Measurements from ENCODE around the gene SNAPC4. TPM values are rescaled to one million over a fixed set of nuclear protein-coding genes. Genes with fewer than 3 reads are reported as not detected.

Gene SNAPC4, protein sequence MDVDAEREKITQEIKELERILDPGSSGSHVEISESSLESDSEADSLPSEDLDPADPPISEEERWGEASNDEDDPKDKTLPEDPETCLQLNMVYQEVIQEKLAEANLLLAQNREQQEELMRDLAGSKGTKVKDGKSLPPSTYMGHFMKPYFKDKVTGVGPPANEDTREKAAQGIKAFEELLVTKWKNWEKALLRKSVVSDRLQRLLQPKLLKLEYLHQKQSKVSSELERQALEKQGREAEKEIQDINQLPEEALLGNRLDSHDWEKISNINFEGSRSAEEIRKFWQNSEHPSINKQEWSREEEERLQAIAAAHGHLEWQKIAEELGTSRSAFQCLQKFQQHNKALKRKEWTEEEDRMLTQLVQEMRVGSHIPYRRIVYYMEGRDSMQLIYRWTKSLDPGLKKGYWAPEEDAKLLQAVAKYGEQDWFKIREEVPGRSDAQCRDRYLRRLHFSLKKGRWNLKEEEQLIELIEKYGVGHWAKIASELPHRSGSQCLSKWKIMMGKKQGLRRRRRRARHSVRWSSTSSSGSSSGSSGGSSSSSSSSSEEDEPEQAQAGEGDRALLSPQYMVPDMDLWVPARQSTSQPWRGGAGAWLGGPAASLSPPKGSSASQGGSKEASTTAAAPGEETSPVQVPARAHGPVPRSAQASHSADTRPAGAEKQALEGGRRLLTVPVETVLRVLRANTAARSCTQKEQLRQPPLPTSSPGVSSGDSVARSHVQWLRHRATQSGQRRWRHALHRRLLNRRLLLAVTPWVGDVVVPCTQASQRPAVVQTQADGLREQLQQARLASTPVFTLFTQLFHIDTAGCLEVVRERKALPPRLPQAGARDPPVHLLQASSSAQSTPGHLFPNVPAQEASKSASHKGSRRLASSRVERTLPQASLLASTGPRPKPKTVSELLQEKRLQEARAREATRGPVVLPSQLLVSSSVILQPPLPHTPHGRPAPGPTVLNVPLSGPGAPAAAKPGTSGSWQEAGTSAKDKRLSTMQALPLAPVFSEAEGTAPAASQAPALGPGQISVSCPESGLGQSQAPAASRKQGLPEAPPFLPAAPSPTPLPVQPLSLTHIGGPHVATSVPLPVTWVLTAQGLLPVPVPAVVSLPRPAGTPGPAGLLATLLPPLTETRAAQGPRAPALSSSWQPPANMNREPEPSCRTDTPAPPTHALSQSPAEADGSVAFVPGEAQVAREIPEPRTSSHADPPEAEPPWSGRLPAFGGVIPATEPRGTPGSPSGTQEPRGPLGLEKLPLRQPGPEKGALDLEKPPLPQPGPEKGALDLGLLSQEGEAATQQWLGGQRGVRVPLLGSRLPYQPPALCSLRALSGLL (N-terminal part only)
- polyA plus RNA-seq (2012; rRNA removed): 7.7 and 9.2 TPM in 2 replicates
- 3.5 and 4.8 TPM in 2 replicates for polyA plus RNA-seq (2012; cell fraction: cytosol; rRNA removed)
- polyA plus RNA-seq (2012; cell fraction: nucleus; rRNA removed): 46.5 and 53.2 TPM in 2 replicates

DNA sequence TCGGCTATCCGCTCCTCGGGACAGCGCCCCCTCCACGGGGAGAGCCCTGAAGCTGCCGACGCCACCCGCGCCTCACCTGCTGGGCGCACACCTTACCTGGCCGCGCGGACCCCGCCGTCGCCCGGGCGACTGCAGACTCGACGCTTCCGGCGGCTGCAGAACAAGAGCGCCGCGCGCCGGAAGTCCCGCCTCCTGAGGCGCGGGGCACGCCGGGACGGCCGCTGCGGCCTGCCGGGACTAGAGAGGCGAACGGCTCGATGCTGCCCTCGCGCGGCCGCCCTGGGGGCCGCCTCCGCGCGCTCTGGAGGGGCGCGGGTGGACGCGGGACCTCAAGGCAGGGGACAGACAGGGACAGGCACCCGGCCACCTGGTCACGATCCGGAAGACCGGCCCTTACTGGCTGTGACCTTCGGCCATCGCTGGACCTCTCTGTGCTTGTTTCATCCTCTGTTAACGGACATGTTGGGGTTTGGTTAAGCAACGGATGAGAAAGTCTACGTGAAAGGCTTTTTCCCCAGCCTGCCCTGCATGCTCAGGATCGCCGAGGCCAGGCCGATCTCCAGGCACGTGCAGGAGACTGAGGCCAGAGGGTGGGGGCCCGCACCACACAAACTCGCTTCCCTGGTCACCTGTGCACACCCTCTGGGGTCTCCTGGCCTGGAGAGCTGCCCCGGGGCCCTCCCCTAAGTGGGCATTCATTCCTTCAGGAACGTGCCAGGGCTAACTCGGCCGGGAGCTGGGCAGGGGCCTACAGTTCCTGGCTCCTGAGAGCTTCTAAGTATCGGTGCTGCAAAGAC is at the start of gene SNAPC4:
Gene SNAPC4 (minus strand): TSS at position 133 of the 797 bp plus-strand sequence. CDS start 1,742 bp downstream, outside the sequence.
- no peaks in the 10 kb centered on the region for H3K9me2 ChIP-seq
- peak within 1 kb of the TSS; percentile 85; the same call in 1 of the 2 replicates for H2AFZ ChIP-seq (ENCODE audit: low read depth)
- DNase-seq: peak; percentile 99
- peaks cover 3 to 19% of the 10 kb centered on the region in 2 experiments; a peak in 2 of 4 replicates for H3K4me1 ChIP-seq (ENCODE audit: control insufficient read depth in 1 of 2, insufficient read depth in 2 of 2, low read depth in 1 of 2, low read length in 1 of 2)
- 21% methylated on average over 23 of the region's 71 CpGs for WGBS (ENCODE audit: low lambda C conversion rate)
- H3F3A ChIP-seq (replicated peaks; ENCODE audit: insufficient read depth): peaks cover 10% of the 10 kb centered on the region
- POLR2A ChIA-PET: interaction anchor here (1.2 to 1.4 kb wide), 2 partner anchors 9 to 54 kb away, joined by 4 read pairs; no protein-coding TSS in a partner anchor
- peaks cover 32% of the 10 kb centered on the region for H3K79me2 ChIP-seq (ENCODE audit: insufficient read depth)
- no peaks in the 10 kb centered on the region for H3K9me3 ChIP-seq
- H3K27me3 ChIP-seq (ENCODE audit: insufficient read depth): no peaks in the 10 kb centered on the region
- peak within 1 kb of the TSS; percentile 83 for H3K9ac ChIP-seq
- H3K4me2 ChIP-seq: peak within 1 kb of the TSS; percentile 97
- peak within 1 kb of the TSS; percentile 30 to 73; a peak in 2 of 4 replicates for H3K27ac ChIP-seq (ENCODE audit: low read depth in 2 of 2, low read length in 1 of 2)
- CTCF ChIA-PET: interaction anchor here (0.6 to 6.8 kb wide), 24 partner anchors 9 to 308 kb away, joined by 3 to 42 read pairs (median 4); partner anchors contain the start of genes CARD9, DNLZ, ENTR1 and PMPCA
- peaks cover 23 to 67% of the 10 kb centered on the region in 2 experiments for H3K36me3 ChIP-seq (replicated peaks in 1 of 2; ENCODE audit: control insufficient read depth in 1 of 2, insufficient read depth in 2 of 2, low read length in 1 of 2)
- H4K20me1 ChIP-seq (ENCODE audit: insufficient read depth): peaks cover 5% of the 10 kb centered on the region; the same call in 1 of the 2 replicates
- H3K4me3 ChIP-seq (ENCODE audit: low read depth in 2 of 2, low read length in 1 of 2): peak within 1 kb of the TSS; percentile 85 to 99
- TF ChIP-seq MEF2A (IDR thresholded peaks at IDR 0.05; ENCODE audit: borderline replicate concordance, low read depth) (no peak), YY1 (IDR thresholded peaks at IDR 0.05; ENCODE audit: low read depth) (no peak), MXI1 (IDR thresholded peaks at IDR 0.05; ENCODE audit: low read depth, low read length) (0 out of 2 replicates have a peak, but pooled peaks have one; percentile 57), RAD21 (IDR thresholded peaks at IDR 0.05; ENCODE audit: low read length) (peak; percentile 76), FOXJ3 (CRISPR knock-in tag; IDR thresholded peaks at IDR 0.05) (no peak), POLR2AphosphoS5 (IDR thresholded peaks at IDR 0.05; ENCODE audit: low read depth, low read length) (peak; percentile 73), JUND (IDR thresholded peaks at IDR 0.05) (no peak), RFX5 (IDR thresholded peaks at IDR 0.05; ENCODE audit: low read length) (peak; percentile 46; the same call in 1 of the 2 replicates), ELF1 (IDR thresholded peaks at IDR 0.05) (peak; percentile 58), GABPA (IDR thresholded peaks at IDR 0.05; ENCODE audit: low read depth) (peak; percentile 90), NRF1 (IDR thresholded peaks at IDR 0.05; ENCODE audit: low read depth, low read length) (no peak), SMC3 (IDR thresholded peaks at IDR 0.05; ENCODE audit: low read depth, low read length) (peak; percentile 67), TEAD4 (IDR thresholded peaks at IDR 0.05; ENCODE audit: borderline replicate concordance, insufficient read depth) (no peak), TAF1 (IDR thresholded peaks at IDR 0.05; ENCODE audit: borderline replicate concordance, low read depth, low read length) (peak; percentile 96; the same call in 1 of the 2 replicates)
- TF ChIP-seq, protein P1, sequence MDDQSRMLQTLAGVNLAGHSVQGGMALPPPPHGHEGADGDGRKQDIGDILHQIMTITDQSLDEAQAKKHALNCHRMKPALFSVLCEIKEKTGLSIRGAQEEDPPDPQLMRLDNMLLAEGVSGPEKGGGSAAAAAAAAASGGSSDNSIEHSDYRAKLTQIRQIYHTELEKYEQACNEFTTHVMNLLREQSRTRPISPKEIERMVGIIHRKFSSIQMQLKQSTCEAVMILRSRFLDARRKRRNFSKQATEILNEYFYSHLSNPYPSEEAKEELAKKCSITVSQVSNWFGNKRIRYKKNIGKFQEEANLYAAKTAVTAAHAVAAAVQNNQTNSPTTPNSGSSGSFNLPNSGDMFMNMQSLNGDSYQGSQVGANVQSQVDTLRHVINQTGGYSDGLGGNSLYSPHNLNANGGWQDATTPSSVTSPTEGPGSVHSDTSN (IDR thresholded peaks at IDR 0.05): no peak
- TF ChIP-seq, protein P2, sequence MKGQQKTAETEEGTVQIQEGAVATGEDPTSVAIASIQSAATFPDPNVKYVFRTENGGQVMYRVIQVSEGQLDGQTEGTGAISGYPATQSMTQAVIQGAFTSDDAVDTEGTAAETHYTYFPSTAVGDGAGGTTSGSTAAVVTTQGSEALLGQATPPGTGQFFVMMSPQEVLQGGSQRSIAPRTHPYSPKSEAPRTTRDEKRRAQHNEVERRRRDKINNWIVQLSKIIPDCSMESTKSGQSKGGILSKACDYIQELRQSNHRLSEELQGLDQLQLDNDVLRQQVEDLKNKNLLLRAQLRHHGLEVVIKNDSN (IDR thresholded peaks at IDR 0.05; ENCODE audit: borderline replicate concordance, low read depth): no peak
- TF ChIP-seq, protein P3, sequence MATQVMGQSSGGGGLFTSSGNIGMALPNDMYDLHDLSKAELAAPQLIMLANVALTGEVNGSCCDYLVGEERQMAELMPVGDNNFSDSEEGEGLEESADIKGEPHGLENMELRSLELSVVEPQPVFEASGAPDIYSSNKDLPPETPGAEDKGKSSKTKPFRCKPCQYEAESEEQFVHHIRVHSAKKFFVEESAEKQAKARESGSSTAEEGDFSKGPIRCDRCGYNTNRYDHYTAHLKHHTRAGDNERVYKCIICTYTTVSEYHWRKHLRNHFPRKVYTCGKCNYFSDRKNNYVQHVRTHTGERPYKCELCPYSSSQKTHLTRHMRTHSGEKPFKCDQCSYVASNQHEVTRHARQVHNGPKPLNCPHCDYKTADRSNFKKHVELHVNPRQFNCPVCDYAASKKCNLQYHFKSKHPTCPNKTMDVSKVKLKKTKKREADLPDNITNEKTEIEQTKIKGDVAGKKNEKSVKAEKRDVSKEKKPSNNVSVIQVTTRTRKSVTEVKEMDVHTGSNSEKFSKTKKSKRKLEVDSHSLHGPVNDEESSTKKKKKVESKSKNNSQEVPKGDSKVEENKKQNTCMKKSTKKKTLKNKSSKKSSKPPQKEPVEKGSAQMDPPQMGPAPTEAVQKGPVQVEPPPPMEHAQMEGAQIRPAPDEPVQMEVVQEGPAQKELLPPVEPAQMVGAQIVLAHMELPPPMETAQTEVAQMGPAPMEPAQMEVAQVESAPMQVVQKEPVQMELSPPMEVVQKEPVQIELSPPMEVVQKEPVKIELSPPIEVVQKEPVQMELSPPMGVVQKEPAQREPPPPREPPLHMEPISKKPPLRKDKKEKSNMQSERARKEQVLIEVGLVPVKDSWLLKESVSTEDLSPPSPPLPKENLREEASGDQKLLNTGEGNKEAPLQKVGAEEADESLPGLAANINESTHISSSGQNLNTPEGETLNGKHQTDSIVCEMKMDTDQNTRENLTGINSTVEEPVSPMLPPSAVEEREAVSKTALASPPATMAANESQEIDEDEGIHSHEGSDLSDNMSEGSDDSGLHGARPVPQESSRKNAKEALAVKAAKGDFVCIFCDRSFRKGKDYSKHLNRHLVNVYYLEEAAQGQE (IDR thresholded peaks at IDR 0.05; ENCODE audit: low read depth, low read length): 0 out of 2 replicates have a peak, but pooled peaks have one; percentile 11
- TF ChIP-seq, protein P4, sequence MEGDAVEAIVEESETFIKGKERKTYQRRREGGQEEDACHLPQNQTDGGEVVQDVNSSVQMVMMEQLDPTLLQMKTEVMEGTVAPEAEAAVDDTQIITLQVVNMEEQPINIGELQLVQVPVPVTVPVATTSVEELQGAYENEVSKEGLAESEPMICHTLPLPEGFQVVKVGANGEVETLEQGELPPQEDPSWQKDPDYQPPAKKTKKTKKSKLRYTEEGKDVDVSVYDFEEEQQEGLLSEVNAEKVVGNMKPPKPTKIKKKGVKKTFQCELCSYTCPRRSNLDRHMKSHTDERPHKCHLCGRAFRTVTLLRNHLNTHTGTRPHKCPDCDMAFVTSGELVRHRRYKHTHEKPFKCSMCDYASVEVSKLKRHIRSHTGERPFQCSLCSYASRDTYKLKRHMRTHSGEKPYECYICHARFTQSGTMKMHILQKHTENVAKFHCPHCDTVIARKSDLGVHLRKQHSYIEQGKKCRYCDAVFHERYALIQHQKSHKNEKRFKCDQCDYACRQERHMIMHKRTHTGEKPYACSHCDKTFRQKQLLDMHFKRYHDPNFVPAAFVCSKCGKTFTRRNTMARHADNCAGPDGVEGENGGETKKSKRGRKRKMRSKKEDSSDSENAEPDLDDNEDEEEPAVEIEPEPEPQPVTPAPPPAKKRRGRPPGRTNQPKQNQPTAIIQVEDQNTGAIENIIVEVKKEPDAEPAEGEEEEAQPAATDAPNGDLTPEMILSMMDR (IDR thresholded peaks at IDR 0.05): peak; percentile 82
